ENCODE measurements around the gene PLAC1.

The PLAC1 gene

DNA sequence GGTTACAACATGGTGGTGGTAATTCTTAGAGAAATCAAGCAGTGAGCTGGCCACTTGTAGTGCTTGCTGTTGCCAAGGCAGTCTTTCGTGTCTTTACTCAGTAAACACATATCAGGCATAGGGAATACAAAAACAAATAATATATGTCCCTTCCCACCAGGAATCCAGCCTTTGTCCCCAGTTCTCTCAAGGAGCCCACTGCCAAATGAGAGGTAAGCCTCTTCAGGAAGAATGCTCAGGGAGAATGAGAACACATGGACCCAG, 421 bp upstream of the PLAC1 start:
- ChIA-PET POLR2A (interaction anchor here (1.3 kb wide), 1 partner anchor 54 kb away, joined by 3 read pairs; no protein-coding TSS in a partner anchor), CTCF (no interaction called here)
- DNase-seq (ENCODE audit: extremely low spot score), result no peak
- no peak for TF ChIP-seq SP1 (IDR thresholded peaks at IDR 0.05)
- TF ChIP-seq ELF4 (IDR thresholded peaks at IDR 0.05), result no peak
- TF ChIP-seq FOXK2 (IDR thresholded peaks at IDR 0.05), result no peak
- TF ChIP-seq HDGF (IDR thresholded peaks at IDR 0.05; ENCODE audit: borderline replicate concordance), result no peak
- TF ChIP-seq CTBP1 (IDR thresholded peaks at IDR 0.05; ENCODE audit: borderline replicate concordance), result no peak
- TF ChIP-seq ZNF384 (IDR thresholded peaks at IDR 0.05), result no peak
- no peak for TF ChIP-seq BHLHE40 (IDR thresholded peaks at IDR 0.05; ENCODE audit: borderline replicate concordance)
- TF ChIP-seq FOXM1 (IDR thresholded peaks at IDR 0.05; ENCODE audit: borderline replicate concordance), result no peak
- no peak for TF ChIP-seq NFRKB (IDR thresholded peaks at IDR 0.05)
- TF ChIP-seq LEF1 (IDR thresholded peaks at IDR 0.05; ENCODE audit: borderline replicate concordance), result no peak
- TF ChIP-seq TARDBP (IDR thresholded peaks at IDR 0.05), result no peak
- TF ChIP-seq, protein P1, sequence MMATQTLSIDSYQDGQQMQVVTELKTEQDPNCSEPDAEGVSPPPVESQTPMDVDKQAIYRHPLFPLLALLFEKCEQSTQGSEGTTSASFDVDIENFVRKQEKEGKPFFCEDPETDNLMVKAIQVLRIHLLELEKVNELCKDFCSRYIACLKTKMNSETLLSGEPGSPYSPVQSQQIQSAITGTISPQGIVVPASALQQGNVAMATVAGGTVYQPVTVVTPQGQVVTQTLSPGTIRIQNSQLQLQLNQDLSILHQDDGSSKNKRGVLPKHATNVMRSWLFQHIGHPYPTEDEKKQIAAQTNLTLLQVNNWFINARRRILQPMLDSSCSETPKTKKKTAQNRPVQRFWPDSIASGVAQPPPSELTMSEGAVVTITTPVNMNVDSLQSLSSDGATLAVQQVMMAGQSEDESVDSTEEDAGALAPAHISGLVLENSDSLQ (IDR thresholded peaks at IDR 0.05), result no peak
- TF ChIP-seq SUZ12 (IDR thresholded peaks at IDR 0.05), result no peak

DNA sequence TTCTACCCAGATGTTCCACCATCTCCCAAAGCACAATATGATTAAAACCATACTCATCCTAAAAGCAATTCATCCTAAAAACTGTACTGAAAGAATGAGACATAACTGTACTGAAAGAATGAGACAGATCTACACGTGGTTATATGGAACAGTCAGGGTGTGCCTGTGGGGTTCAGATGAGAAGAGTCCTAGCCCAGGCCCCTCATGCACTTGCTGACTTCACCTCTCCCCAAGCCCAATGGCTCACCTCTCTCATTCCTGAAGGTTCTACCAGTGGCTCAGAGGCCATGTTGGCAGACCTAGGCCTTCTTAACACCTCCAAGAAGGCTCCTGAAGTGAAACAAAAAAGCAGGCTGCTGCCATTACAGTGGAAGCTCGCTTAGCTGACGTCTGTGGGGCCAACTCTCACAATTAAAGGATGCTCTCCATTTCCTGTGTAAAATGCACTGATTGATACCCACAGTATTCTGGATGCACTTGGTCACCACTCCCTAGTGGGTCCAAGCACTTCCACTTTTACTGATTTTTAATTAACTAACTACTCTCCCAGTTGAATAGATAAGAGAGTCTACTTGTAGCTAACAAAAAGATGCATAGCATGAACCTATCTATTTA, 3.8 kb downstream of the PLAC1 start:
- no peak for DNase-seq (ENCODE audit: extremely low spot score)
- ChIA-PET CTCF (no interaction called here), POLR2A (no interaction called here)
- TF ChIP-seq ELF4 (IDR thresholded peaks at IDR 0.05) (no peak), SUZ12 (IDR thresholded peaks at IDR 0.05) (no peak), HDGF (IDR thresholded peaks at IDR 0.05; ENCODE audit: borderline replicate concordance) (no peak), L3MBTL2 (conservative IDR thresholded peaks at IDR 0.05) (no peak), FOXM1 (IDR thresholded peaks at IDR 0.05; ENCODE audit: borderline replicate concordance) (no peak)

- DNase-seq (ENCODE audit: extremely low spot score), result no peak
- ChIA-PET CTCF (no interaction called here), POLR2A (no interaction called here)
- TF ChIP-seq ARNT (IDR thresholded peaks at IDR 0.05) (no peak), ELF4 (IDR thresholded peaks at IDR 0.05) (no peak), FOXM1 (IDR thresholded peaks at IDR 0.05; ENCODE audit: borderline replicate concordance) (no peak), NFRKB (IDR thresholded peaks at IDR 0.05) (no peak)
Observed at GRCh38 chrX:134653835-134654234, 4.4 kb downstream of the PLAC1 start.

GRCh38 chrX:134650701-134651100, 7.6 kb downstream of the PLAC1 start:
- ChIA-PET POLR2A (interaction anchor here (1.4 kb wide), 1 partner anchor 27 kb away, joined by 3 read pairs; no protein-coding TSS in a partner anchor), CTCF (no interaction called here)
- no peak for DNase-seq (ENCODE audit: extremely low spot score)
- TF ChIP-seq L3MBTL2 (conservative IDR thresholded peaks at IDR 0.05) (no peak), NFRKB (IDR thresholded peaks at IDR 0.05) (no peak), FOXK2 (IDR thresholded peaks at IDR 0.05) (no peak), BHLHE40 (IDR thresholded peaks at IDR 0.05; ENCODE audit: borderline replicate concordance) (no peak), SP1 (IDR thresholded peaks at IDR 0.05) (no peak), FOXM1 (IDR thresholded peaks at IDR 0.05; ENCODE audit: borderline replicate concordance) (no peak), ARNT (IDR thresholded peaks at IDR 0.05) (no peak), LEF1 (IDR thresholded peaks at IDR 0.05; ENCODE audit: borderline replicate concordance) (no peak), SUZ12 (IDR thresholded peaks at IDR 0.05) (no peak), ELF4 (IDR thresholded peaks at IDR 0.05) (no peak), ZNF384 (IDR thresholded peaks at IDR 0.05) (no peak), HDGF (IDR thresholded peaks at IDR 0.05; ENCODE audit: borderline replicate concordance) (no peak), FOXA1 (IDR thresholded peaks at IDR 0.05) (no peak), CTBP1 (IDR thresholded peaks at IDR 0.05; ENCODE audit: borderline replicate concordance) (no peak)

DNA sequence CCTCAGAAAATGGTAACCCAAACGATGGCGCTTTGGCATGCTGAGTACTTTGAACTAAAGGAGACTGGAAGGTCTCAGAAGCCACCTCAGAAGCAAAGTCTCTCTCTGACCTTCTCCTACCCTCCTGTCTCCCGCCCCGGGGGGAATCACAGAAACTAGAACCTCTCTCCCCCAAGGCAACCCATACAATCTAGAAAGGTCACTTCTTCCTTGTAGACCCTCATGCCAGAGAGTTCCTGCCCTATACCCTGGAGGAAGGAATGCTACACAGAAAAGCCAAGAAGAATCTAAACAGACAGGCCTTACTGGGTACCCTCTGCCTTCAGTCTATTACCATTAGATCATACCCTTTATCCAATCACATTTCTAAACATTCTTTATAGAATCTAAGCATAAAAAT, 8.5 kb downstream of the PLAC1 start:
- ChIA-PET POLR2A (no interaction called here), CTCF (no interaction called here)
- no peak for DNase-seq (ENCODE audit: extremely low spot score)
- TF ChIP-seq NFRKB (IDR thresholded peaks at IDR 0.05) (no peak), LEF1 (IDR thresholded peaks at IDR 0.05; ENCODE audit: borderline replicate concordance) (no peak), HDGF (IDR thresholded peaks at IDR 0.05; ENCODE audit: borderline replicate concordance) (no peak), FOXM1 (IDR thresholded peaks at IDR 0.05; ENCODE audit: borderline replicate concordance) (no peak), ZNF384 (IDR thresholded peaks at IDR 0.05) (no peak), L3MBTL2 (conservative IDR thresholded peaks at IDR 0.05) (no peak), ARNT (IDR thresholded peaks at IDR 0.05) (no peak), SUZ12 (IDR thresholded peaks at IDR 0.05) (no peak), BHLHE40 (IDR thresholded peaks at IDR 0.05; ENCODE audit: borderline replicate concordance) (no peak)

DNA sequence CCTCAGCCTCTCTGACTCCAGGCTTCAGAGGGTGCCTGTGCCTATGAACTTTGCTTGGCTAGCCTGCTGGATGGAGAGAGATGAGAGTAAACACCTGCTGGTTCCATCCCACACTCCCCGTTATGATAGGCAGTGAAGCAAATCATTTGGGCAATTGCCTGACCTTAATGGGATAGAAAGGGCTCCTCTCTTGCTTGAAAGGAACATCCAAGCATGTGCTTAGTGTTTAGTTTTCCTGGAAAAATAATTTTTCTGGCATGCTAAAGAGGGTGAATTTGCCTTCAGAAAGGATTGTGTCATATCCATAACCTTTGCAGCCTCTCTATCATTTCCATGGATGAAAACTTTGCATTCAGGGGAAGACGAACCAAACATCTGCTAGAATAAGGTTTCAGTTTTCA, 10.8 kb downstream of the PLAC1 start:
- TF ChIP-seq FOXM1 (IDR thresholded peaks at IDR 0.05; ENCODE audit: borderline replicate concordance), result no peak
- no peak for TF ChIP-seq L3MBTL2 (conservative IDR thresholded peaks at IDR 0.05)
- no peak for TF ChIP-seq BHLHE40 (IDR thresholded peaks at IDR 0.05; ENCODE audit: borderline replicate concordance)
- no peak for TF ChIP-seq SUZ12 (IDR thresholded peaks at IDR 0.05)
- no peak for TF ChIP-seq ZNF384 (IDR thresholded peaks at IDR 0.05)
- TF ChIP-seq ELF4 (IDR thresholded peaks at IDR 0.05), result no peak
- TF ChIP-seq LEF1 (IDR thresholded peaks at IDR 0.05; ENCODE audit: borderline replicate concordance), result no peak
- TF ChIP-seq, protein P1 (IDR thresholded peaks at IDR 0.05), result no peak
- CTCF ChIA-PET, result no interaction called here
- POLR2A ChIA-PET, result interaction anchor here (0.9 kb wide), 1 partner anchor 67 kb away, joined by 3 read pairs; no protein-coding TSS in a partner anchor
- DNase-seq (ENCODE audit: extremely low spot score), result no peak

DNA sequence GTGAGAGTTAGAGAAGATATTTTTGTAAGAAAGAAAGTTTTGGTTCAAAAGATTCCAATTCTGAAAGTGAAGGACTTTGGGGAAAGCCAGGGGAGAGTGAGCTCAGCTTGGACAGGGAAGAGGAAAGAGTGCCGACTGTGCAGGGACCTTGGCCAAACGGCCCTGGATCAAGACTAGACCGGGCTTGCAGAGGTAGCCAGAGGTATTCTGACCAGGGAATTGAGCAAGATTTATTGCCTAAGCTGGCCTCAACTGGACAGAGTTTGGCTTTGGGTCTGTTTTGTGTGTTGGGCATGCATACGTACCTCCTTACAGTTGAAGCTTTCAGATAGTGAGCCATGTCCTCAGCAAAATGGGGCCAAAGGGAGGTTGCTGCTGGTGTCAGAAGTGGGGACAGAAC, 11.6 kb downstream of the PLAC1 start:
- DNase-seq (ENCODE audit: extremely low spot score), result no peak
- CTCF ChIA-PET, result no interaction called here
- POLR2A ChIA-PET, result interaction anchor here (0.9 kb wide), 1 partner anchor 67 kb away, joined by 3 read pairs; no protein-coding TSS in a partner anchor
- TF ChIP-seq SP1 (IDR thresholded peaks at IDR 0.05), result no peak
- no peak for TF ChIP-seq TARDBP (IDR thresholded peaks at IDR 0.05)
- TF ChIP-seq BHLHE40 (IDR thresholded peaks at IDR 0.05; ENCODE audit: borderline replicate concordance), result no peak
- TF ChIP-seq ARNT (IDR thresholded peaks at IDR 0.05), result no peak
- TF ChIP-seq FOXK2 (IDR thresholded peaks at IDR 0.05), result no peak
- no peak for TF ChIP-seq ZNF384 (IDR thresholded peaks at IDR 0.05)
- no peak for TF ChIP-seq FOXM1 (IDR thresholded peaks at IDR 0.05; ENCODE audit: borderline replicate concordance)
- no peak for TF ChIP-seq SUZ12 (IDR thresholded peaks at IDR 0.05)
- TF ChIP-seq ELF4 (IDR thresholded peaks at IDR 0.05), result no peak
- no peak for TF ChIP-seq CTBP1 (IDR thresholded peaks at IDR 0.05; ENCODE audit: borderline replicate concordance)
- TF ChIP-seq NFRKB (IDR thresholded peaks at IDR 0.05), result no peak
- no peak for TF ChIP-seq FOXA1 (IDR thresholded peaks at IDR 0.05)
- TF ChIP-seq L3MBTL2 (conservative IDR thresholded peaks at IDR 0.05), result no peak
- no peak for TF ChIP-seq LEF1 (IDR thresholded peaks at IDR 0.05; ENCODE audit: borderline replicate concordance)

All from HEK293T (cell line).